Epidermal melanocyte (primary cell): ENCODE data around the gene SPRR2A.
"Not testable (repeated sequence)": the region's sequence is repeated elsewhere in the genome, so short reads cannot be mapped to it uniquely, and the experiment has no call there.

Source experiments
- DNase-seq: peaks from one replicate; pipeline ENCODE4 v3.0.0; 2011; ENCODE audit warnings: low spot score; ENCODE audit not compliant: insufficient read length

SPRR2A gene

GRCh38 chr1:153025797-153026196 is 31.5 kb downstream of the SPRR2A start:
- DNase-seq, result no peak

- no peak for DNase-seq
Observed at GRCh38 chr1:153024413-153024812, 32.9 kb downstream of the SPRR2A start.

GRCh38 chr1:153023109-153023508 is 34.2 kb downstream of the SPRR2A start:
- no peak for DNase-seq

- not testable (repeated sequence) for DNase-seq
Observed at GRCh38 chr1:153022340-153022739, 35.0 kb downstream of the SPRR2A start.

GRCh38 chr1:153021829-153022228 is 35.5 kb downstream of the SPRR2A start:
- not testable (repeated sequence) for DNase-seq

- not testable (repeated sequence) for DNase-seq
Observed at GRCh38 chr1:153011235-153011758, 46.0 kb downstream of the SPRR2A start.
